ENCODE results near the gene TMEM86B.

- TF ChIP-seq, protein P1, sequence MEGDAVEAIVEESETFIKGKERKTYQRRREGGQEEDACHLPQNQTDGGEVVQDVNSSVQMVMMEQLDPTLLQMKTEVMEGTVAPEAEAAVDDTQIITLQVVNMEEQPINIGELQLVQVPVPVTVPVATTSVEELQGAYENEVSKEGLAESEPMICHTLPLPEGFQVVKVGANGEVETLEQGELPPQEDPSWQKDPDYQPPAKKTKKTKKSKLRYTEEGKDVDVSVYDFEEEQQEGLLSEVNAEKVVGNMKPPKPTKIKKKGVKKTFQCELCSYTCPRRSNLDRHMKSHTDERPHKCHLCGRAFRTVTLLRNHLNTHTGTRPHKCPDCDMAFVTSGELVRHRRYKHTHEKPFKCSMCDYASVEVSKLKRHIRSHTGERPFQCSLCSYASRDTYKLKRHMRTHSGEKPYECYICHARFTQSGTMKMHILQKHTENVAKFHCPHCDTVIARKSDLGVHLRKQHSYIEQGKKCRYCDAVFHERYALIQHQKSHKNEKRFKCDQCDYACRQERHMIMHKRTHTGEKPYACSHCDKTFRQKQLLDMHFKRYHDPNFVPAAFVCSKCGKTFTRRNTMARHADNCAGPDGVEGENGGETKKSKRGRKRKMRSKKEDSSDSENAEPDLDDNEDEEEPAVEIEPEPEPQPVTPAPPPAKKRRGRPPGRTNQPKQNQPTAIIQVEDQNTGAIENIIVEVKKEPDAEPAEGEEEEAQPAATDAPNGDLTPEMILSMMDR (tag by site-specific recombination; IDR thresholded peaks at IDR 0.05): no peak
- no peak for TF ChIP-seq ZNF335 (tag by site-specific recombination; conservative IDR thresholded peaks at IDR 0.05)
- TF ChIP-seq WT1 (tag by site-specific recombination; IDR thresholded peaks at IDR 0.05): no peak
- no peak for TF ChIP-seq ZNF707 (tag by site-specific recombination; IDR thresholded peaks at IDR 0.05)
Observed at GRCh38 chr19:55242517-55242916, 14.0 kb upstream of the TMEM86B start.
